ENCODE data around the gene LOXHD1.
A peak's percentile ranks its signal among the peaks of the same experiment; 100 is the strongest.

LOXHD1 gene

GRCh38 chr18:46528037-46528436, 129.0 kb downstream of the LOXHD1 start:
- no peak for TF ChIP-seq CTCF (conservative IDR thresholded peaks at IDR 0.05)
- peak overlapping the region; percentile 30; the same call in 1 of the 2 replicates for H3K27ac ChIP-seq

- TF ChIP-seq CTCF (conservative IDR thresholded peaks at IDR 0.05): no peak
- H3K27ac ChIP-seq: no peak overlapping the region
Observed at GRCh38 chr18:46519870-46520269, 137.2 kb downstream of the LOXHD1 start.

GRCh38 chr18:46518438-46518837, 138.6 kb downstream of the LOXHD1 start:
- no peak; the same call in 1 of the 2 replicates for TF ChIP-seq CTCF (conservative IDR thresholded peaks at IDR 0.05)
- H3K27ac ChIP-seq: no peak overlapping the region

GRCh38 chr18:46516555-46516954, 140.5 kb downstream of the LOXHD1 start:
- no peak for TF ChIP-seq CTCF (conservative IDR thresholded peaks at IDR 0.05)
- no peak overlapping the region for H3K27ac ChIP-seq

GRCh38 chr18:46510386-46510785, 146.6 kb downstream of the LOXHD1 start:
- no peak overlapping the region for H3K27ac ChIP-seq
- TF ChIP-seq CTCF (conservative IDR thresholded peaks at IDR 0.05): no peak

GRCh38 chr18:46509530-46509929, 147.5 kb downstream of the LOXHD1 start:
- H3K27ac ChIP-seq: no peak overlapping the region
- no peak for TF ChIP-seq CTCF (conservative IDR thresholded peaks at IDR 0.05)

- no peak for TF ChIP-seq CTCF (conservative IDR thresholded peaks at IDR 0.05)
Observed at GRCh38 chr18:46506974-46507586, 149.9 kb downstream of the LOXHD1 start.

More at GRCh38 chr18:46506974-46507586, 149.9 kb downstream of the LOXHD1 start:
- no peak overlapping the region for H3K27ac ChIP-seq

Measured in VCaP (cell line).